HEK293 (cell line): ENCODE results near the gene BMP6.

Experiments
- CTCF ChIA-PET: fragments of 350-600 bp; formaldehyde crosslinking; extraction: SDS; loops from one replicate; lab custom pipeline; 2021; ENCODE audit warnings: antibody characterized with exemption; lab: Yijun Ruan, JAX
- POLR2A ChIA-PET: fragments of 300-600 bp; formaldehyde crosslinking; extraction: SDS; loops from one replicate; lab custom pipeline; 2020; ENCODE audit warnings: antibody characterized with exemption, inconsistent platforms; lab: Yijun Ruan, JAX
- H3K27ac ChIP-seq: fragments of 200-500 bp; sonication (Bioruptor generic); 2 replicates; pipeline ENCODE4 v1.5.1; 2014; ENCODE audit warnings: low read depth, low read length, control low read depth, inconsistent platforms; ENCODE audit errors: extremely low read depth
- H3K36me3 ChIP-seq, 2 experiments: fragments of 200-500 bp in 1 of 2; sonication (Bioruptor generic) in 1 of 2; 1 replicate in 1 of 2; 2 replicates in 1 of 2; pipeline ENCODE4 v1.5.1; 2014 to 2017; ENCODE audit warnings: inconsistent platforms in 2 of 2, low read length in 2 of 2; ENCODE audit not compliant: control insufficient read depth in 2 of 2, insufficient read depth in 1 of 2
- H3K4me1 ChIP-seq: fragments of 200-500 bp; sonication (Bioruptor generic); 2 replicates; pipeline ENCODE4 v1.5.1; 2014; ENCODE audit warnings: mild to moderate bottlenecking, low read length, inconsistent platforms; ENCODE audit not compliant: control insufficient read depth, insufficient read depth
- H3K4me3 ChIP-seq: 2 replicates; pipeline ENCODE4 v1.5.1; 2011; ENCODE audit warnings: low read depth, mild to moderate bottlenecking, control low read depth, low read length, moderate library complexity
- H3K9me3 ChIP-seq: fragments of 200-500 bp; sonication (Bioruptor generic); 2 replicates; pipeline ENCODE4 v1.5.1; 2014; ENCODE audit warnings: low read depth, low read length, inconsistent platforms; ENCODE audit not compliant: control insufficient read depth, insufficient read depth
- BCL11B ChIP-seq: fragments of 450-650 bp; formaldehyde crosslinking; IDR thresholded peaks from 2 replicates; pipeline ENCODE4 v1.5.1; 2016; ENCODE audit warnings: low read depth, missing biosample characterization, missing genetic modification characterization
- GFI1B ChIP-seq: fragments of 450-650 bp; formaldehyde crosslinking; IDR thresholded peaks from 2 replicates; pipeline ENCODE4 v1.5.1; 2016; ENCODE audit warnings: missing biosample characterization, missing genetic modification characterization
- IKZF3 ChIP-seq: fragments of 450-650 bp; IDR thresholded peaks from 2 replicates; pipeline ENCODE4 v1.5.0; 2018; ENCODE audit warnings: missing biosample characterization, mild to moderate bottlenecking, missing genetic modification characterization, moderate library complexity
- KLF16 ChIP-seq: fragments of 450-650 bp; formaldehyde crosslinking; IDR thresholded peaks from 2 replicates; pipeline ENCODE4 v1.5.1; 2017; ENCODE audit warnings: missing biosample characterization, missing genetic modification characterization
- KLF9 ChIP-seq: fragments of 450-650 bp; formaldehyde crosslinking; IDR thresholded peaks from 2 replicates; pipeline ENCODE4 v1.5.1; 2016; ENCODE audit warnings: missing biosample characterization, missing genetic modification characterization, low read depth
- REPIN1 ChIP-seq: fragments of 450-650 bp; formaldehyde crosslinking; IDR thresholded peaks from 2 replicates; pipeline ENCODE4 v1.5.1; 2017; ENCODE audit warnings: missing biosample characterization, missing genetic modification characterization, low read depth
- SETDB1 ChIP-seq: IDR thresholded peaks from one replicate; pipeline ENCODE4 v1.6.1; 2017; ENCODE audit warnings: mild to moderate bottlenecking, low read length, moderate library complexity, mixed read lengths; ENCODE audit not compliant: insufficient read length
- YY2 ChIP-seq: fragments of 450-650 bp; formaldehyde crosslinking; IDR thresholded peaks from 2 replicates; pipeline ENCODE4 v1.5.1; 2016; ENCODE audit warnings: missing biosample characterization, missing genetic modification characterization
- ZBTB17 ChIP-seq: fragments of 450-650 bp; formaldehyde crosslinking; IDR thresholded peaks from 2 replicates; pipeline ENCODE4 v1.5.1; 2016; ENCODE audit warnings: missing biosample characterization, missing genetic modification characterization
- ZBTB48 ChIP-seq: fragments of 450-650 bp; formaldehyde crosslinking; IDR thresholded peaks from 2 replicates; pipeline ENCODE4 v1.5.1; 2016; ENCODE audit warnings: missing biosample characterization, missing genetic modification characterization
- ZNF114 ChIP-seq: fragments of 450-650 bp; formaldehyde crosslinking; IDR thresholded peaks from 2 replicates; pipeline ENCODE4 v1.5.0; 2017; ENCODE audit warnings: missing biosample characterization, missing genetic modification characterization
- ZNF16 ChIP-seq: fragments of 450-650 bp; formaldehyde crosslinking; IDR thresholded peaks from 2 replicates; pipeline ENCODE4 v1.5.1; 2016; ENCODE audit warnings: low read depth, missing biosample characterization, missing genetic modification characterization
- ZNF19 ChIP-seq: fragments of 450-650 bp; formaldehyde crosslinking; IDR thresholded peaks from 2 replicates; pipeline ENCODE4; 2016; ENCODE audit warnings: missing biosample characterization, missing genetic modification characterization, low read depth
- ZNF2 ChIP-seq: fragments of 450-650 bp; formaldehyde crosslinking; IDR thresholded peaks from 2 replicates; pipeline ENCODE4 v1.5.1; 2016; ENCODE audit warnings: missing biosample characterization, missing genetic modification characterization
- ZNF23 ChIP-seq: fragments of 450-650 bp; formaldehyde crosslinking; IDR thresholded peaks from 2 replicates; pipeline ENCODE4 v1.5.1; 2016; ENCODE audit warnings: missing biosample characterization, missing genetic modification characterization, borderline replicate concordance
- ZNF239 ChIP-seq: fragments of 450-650 bp; formaldehyde crosslinking; IDR thresholded peaks from 2 replicates; pipeline ENCODE4 v1.5.1; 2016; ENCODE audit warnings: missing biosample characterization, missing genetic modification characterization
- ZNF324 ChIP-seq: fragments of 450-650 bp; formaldehyde crosslinking; IDR thresholded peaks from 2 replicates; pipeline ENCODE4 v1.5.1; 2016; ENCODE audit warnings: missing biosample characterization, missing genetic modification characterization
- ZNF335 ChIP-seq: fragments of 450-650 bp; formaldehyde crosslinking; conservative IDR thresholded peaks from 2 replicates; pipeline ENCODE4 v1.5.1; 2016; ENCODE audit warnings: missing biosample characterization, missing genetic modification characterization
- ZNF341 ChIP-seq: fragments of 450-650 bp; formaldehyde crosslinking; IDR thresholded peaks from 2 replicates; pipeline ENCODE4; 2016; ENCODE audit warnings: low read depth, missing biosample characterization, missing genetic modification characterization
- ZNF354C ChIP-seq: fragments of 450-650 bp; formaldehyde crosslinking; IDR thresholded peaks from 2 replicates; pipeline ENCODE4 v1.5.1; 2016; ENCODE audit warnings: missing biosample characterization, missing genetic modification characterization, low read depth, borderline replicate concordance
- ZNF621 ChIP-seq: fragments of 450-650 bp; formaldehyde crosslinking; IDR thresholded peaks from 2 replicates; pipeline ENCODE4 v1.5.1; 2017; ENCODE audit warnings: missing biosample characterization, missing genetic modification characterization
- ZNF623 ChIP-seq: fragments of 450-650 bp; formaldehyde crosslinking; IDR thresholded peaks from 2 replicates; pipeline ENCODE4 v1.5.1; 2016; ENCODE audit warnings: missing biosample characterization, missing genetic modification characterization
- ZNF654 ChIP-seq: fragments of 450-650 bp; formaldehyde crosslinking; IDR thresholded peaks from 2 replicates; pipeline ENCODE4 v1.5.1; 2016; ENCODE audit warnings: low read depth, missing biosample characterization, missing genetic modification characterization
- ZNF658 ChIP-seq: fragments of 450-650 bp; formaldehyde crosslinking; IDR thresholded peaks from 2 replicates; pipeline ENCODE4; 2016; ENCODE audit warnings: missing biosample characterization, missing genetic modification characterization
- ZNF792 ChIP-seq: fragments of 450-650 bp; formaldehyde crosslinking; IDR thresholded peaks from 2 replicates; pipeline ENCODE4 v1.5.1; 2016; ENCODE audit warnings: missing biosample characterization, missing genetic modification characterization
- ZXDB ChIP-seq: fragments of 450-650 bp; formaldehyde crosslinking; IDR thresholded peaks from 2 replicates; pipeline ENCODE4 v1.5.1; 2016; ENCODE audit warnings: missing biosample characterization, missing genetic modification characterization
- TF ChIP-seq, protein P1 (sequence below): fragments of 450-650 bp; formaldehyde crosslinking; IDR thresholded peaks from 2 replicates; pipeline ENCODE4 v1.5.1; 2017; ENCODE audit warnings: missing biosample characterization, missing genetic modification characterization
- TF ChIP-seq, protein P2 (sequence below): fragments of 450-650 bp; formaldehyde crosslinking; IDR thresholded peaks from 2 replicates; pipeline ENCODE4 v1.5.0; 2017; ENCODE audit warnings: missing biosample characterization, missing genetic modification characterization, borderline replicate concordance
- TF ChIP-seq, protein P3 (sequence below): fragments of 450-650 bp; formaldehyde crosslinking; IDR thresholded peaks from 2 replicates; pipeline ENCODE4 v1.5.1; 2016; ENCODE audit warnings: missing biosample characterization, missing genetic modification characterization
- TF ChIP-seq, protein P4 (sequence below): fragments of 450-650 bp; formaldehyde crosslinking; IDR thresholded peaks from 2 replicates; pipeline ENCODE4; 2016; ENCODE audit warnings: missing biosample characterization, missing genetic modification characterization
- TF ChIP-seq, protein P5 (sequence below): fragments of 450-650 bp; formaldehyde crosslinking; IDR thresholded peaks from 2 replicates; pipeline ENCODE4 v1.5.1; 2016; ENCODE audit warnings: missing biosample characterization, missing genetic modification characterization

Gene BMP6

DNA sequence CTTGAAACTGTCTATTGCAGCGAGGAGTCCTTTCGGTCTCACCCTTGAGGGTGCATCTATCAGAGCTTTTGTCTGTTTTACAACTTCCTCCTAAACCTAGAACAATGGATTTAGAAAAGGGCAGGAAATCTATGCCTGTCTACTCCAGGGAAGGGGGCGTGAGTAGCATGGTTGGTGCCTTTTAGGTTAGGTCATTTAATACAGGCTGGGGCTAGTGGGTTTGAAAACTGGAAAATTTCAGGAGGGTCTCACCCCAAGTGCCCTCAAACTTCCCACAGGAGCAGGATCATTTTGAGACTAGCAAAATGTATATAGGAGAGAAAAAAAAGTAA, 33.5 kb upstream of the BMP6 start:
- H3K27ac ChIP-seq: no peak overlapping the region; the same call in 1 of the 2 replicates
- no peaks in the 10 kb centered on the region for H3K9me3 ChIP-seq
- POLR2A ChIA-PET: no interaction called here
- no peaks in the 10 kb centered on the region for H3K36me3 ChIP-seq
- no peak overlapping the region; the same call in 1 of the 2 replicates for H3K4me3 ChIP-seq
- H3K4me1 ChIP-seq: no peaks in the 10 kb centered on the region; the same call in 1 of the 2 replicates
- CTCF ChIA-PET: interaction anchor here (1.2 to 2.0 kb wide), 2 partner anchors 8 to 300 kb away, joined by 3 to 4 read pairs; no protein-coding TSS in a partner anchor
- TF ChIP-seq YY2 (tag by site-specific recombination): no peak
- TF ChIP-seq ZBTB48: no peak
- TF ChIP-seq, protein P1, sequence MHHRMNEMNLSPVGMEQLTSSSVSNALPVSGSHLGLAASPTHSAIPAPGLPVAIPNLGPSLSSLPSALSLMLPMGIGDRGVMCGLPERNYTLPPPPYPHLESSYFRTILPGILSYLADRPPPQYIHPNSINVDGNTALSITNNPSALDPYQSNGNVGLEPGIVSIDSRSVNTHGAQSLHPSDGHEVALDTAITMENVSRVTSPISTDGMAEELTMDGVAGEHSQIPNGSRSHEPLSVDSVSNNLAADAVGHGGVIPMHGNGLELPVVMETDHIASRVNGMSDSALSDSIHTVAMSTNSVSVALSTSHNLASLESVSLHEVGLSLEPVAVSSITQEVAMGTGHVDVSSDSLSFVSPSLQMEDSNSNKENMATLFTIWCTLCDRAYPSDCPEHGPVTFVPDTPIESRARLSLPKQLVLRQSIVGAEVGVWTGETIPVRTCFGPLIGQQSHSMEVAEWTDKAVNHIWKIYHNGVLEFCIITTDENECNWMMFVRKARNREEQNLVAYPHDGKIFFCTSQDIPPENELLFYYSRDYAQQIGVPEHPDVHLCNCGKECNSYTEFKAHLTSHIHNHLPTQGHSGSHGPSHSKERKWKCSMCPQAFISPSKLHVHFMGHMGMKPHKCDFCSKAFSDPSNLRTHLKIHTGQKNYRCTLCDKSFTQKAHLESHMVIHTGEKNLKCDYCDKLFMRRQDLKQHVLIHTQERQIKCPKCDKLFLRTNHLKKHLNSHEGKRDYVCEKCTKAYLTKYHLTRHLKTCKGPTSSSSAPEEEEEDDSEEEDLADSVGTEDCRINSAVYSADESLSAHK (tag by site-specific recombination): peak; percentile 95
- TF ChIP-seq, protein P2, sequence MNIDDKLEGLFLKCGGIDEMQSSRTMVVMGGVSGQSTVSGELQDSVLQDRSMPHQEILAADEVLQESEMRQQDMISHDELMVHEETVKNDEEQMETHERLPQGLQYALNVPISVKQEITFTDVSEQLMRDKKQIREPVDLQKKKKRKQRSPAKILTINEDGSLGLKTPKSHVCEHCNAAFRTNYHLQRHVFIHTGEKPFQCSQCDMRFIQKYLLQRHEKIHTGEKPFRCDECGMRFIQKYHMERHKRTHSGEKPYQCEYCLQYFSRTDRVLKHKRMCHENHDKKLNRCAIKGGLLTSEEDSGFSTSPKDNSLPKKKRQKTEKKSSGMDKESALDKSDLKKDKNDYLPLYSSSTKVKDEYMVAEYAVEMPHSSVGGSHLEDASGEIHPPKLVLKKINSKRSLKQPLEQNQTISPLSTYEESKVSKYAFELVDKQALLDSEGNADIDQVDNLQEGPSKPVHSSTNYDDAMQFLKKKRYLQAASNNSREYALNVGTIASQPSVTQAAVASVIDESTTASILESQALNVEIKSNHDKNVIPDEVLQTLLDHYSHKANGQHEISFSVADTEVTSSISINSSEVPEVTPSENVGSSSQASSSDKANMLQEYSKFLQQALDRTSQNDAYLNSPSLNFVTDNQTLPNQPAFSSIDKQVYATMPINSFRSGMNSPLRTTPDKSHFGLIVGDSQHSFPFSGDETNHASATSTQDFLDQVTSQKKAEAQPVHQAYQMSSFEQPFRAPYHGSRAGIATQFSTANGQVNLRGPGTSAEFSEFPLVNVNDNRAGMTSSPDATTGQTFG: no peak
- TF ChIP-seq, protein P3, sequence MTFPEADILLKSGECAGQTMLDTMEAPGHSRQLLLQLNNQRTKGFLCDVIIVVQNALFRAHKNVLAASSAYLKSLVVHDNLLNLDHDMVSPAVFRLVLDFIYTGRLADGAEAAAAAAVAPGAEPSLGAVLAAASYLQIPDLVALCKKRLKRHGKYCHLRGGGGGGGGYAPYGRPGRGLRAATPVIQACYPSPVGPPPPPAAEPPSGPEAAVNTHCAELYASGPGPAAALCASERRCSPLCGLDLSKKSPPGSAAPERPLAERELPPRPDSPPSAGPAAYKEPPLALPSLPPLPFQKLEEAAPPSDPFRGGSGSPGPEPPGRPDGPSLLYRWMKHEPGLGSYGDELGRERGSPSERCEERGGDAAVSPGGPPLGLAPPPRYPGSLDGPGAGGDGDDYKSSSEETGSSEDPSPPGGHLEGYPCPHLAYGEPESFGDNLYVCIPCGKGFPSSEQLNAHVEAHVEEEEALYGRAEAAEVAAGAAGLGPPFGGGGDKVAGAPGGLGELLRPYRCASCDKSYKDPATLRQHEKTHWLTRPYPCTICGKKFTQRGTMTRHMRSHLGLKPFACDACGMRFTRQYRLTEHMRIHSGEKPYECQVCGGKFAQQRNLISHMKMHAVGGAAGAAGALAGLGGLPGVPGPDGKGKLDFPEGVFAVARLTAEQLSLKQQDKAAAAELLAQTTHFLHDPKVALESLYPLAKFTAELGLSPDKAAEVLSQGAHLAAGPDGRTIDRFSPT (tag by site-specific recombination): no peak
- no peak for TF ChIP-seq ZNF341 (tag by site-specific recombination)
- no peak for TF ChIP-seq ZNF239 (tag by site-specific recombination)
- TF ChIP-seq ZNF654 (tag by site-specific recombination): no peak
- TF ChIP-seq ZNF658 (tag by site-specific recombination): no peak
- TF ChIP-seq BCL11B (tag by site-specific recombination): no peak
- TF ChIP-seq, protein P4, sequence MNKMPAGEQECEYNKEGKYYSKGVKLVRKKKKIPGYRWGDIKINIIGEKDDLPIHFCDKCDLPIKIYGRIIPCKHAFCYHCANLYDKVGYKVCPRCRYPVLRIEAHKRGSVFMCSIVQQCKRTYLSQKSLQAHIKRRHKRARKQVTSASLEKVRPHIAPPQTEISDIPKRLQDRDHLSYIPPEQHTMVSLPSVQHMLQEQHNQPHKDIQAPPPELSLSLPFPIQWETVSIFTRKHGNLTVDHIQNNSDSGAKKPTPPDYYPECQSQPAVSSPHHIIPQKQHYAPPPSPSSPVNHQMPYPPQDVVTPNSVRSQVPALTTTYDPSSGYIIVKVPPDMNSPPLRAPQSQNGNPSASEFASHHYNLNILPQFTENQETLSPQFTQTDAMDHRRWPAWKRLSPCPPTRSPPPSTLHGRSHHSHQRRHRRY: no peak
- no peak for TF ChIP-seq GFI1B (tag by site-specific recombination)
- TF ChIP-seq ZNF623: no peak
- no peak for TF ChIP-seq KLF16 (tag by site-specific recombination)
- TF ChIP-seq ZNF324 (tag by site-specific recombination): no peak
- TF ChIP-seq, protein P5, sequence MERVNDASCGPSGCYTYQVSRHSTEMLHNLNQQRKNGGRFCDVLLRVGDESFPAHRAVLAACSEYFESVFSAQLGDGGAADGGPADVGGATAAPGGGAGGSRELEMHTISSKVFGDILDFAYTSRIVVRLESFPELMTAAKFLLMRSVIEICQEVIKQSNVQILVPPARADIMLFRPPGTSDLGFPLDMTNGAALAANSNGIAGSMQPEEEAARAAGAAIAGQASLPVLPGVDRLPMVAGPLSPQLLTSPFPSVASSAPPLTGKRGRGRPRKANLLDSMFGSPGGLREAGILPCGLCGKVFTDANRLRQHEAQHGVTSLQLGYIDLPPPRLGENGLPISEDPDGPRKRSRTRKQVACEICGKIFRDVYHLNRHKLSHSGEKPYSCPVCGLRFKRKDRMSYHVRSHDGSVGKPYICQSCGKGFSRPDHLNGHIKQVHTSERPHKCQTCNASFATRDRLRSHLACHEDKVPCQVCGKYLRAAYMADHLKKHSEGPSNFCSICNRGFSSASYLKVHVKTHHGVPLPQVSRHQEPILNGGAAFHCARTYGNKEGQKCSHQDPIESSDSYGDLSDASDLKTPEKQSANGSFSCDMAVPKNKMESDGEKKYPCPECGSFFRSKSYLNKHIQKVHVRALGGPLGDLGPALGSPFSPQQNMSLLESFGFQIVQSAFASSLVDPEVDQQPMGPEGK (tag by site-specific recombination): no peak
- 0 out of 2 replicates have a peak, but pooled peaks have one; percentile 27 for TF ChIP-seq ZBTB17 (tag by site-specific recombination)
- TF ChIP-seq ZNF354C (tag by site-specific recombination): no peak
- no peak for TF ChIP-seq ZNF19 (tag by site-specific recombination)
- TF ChIP-seq ZNF335 (tag by site-specific recombination): 0 out of 2 replicates have a peak, but pooled peaks have one; percentile 35
- TF ChIP-seq ZNF23: no peak
- no peak for TF ChIP-seq SETDB1
- no peak for TF ChIP-seq ZNF16 (tag by site-specific recombination)
- TF ChIP-seq REPIN1 (tag by site-specific recombination): 0 out of 2 replicates have a peak, but pooled peaks have one; percentile 26
- TF ChIP-seq ZNF792: no peak
- no peak for TF ChIP-seq ZNF621 (tag by site-specific recombination)
- no peak for TF ChIP-seq KLF9
- no peak for TF ChIP-seq IKZF3 (tag by site-specific recombination)
- no peak for TF ChIP-seq ZNF114 (tag by site-specific recombination)
- no peak for TF ChIP-seq ZNF2 (tag by site-specific recombination)
- TF ChIP-seq ZXDB (tag by site-specific recombination): no peak
